ENCODE measurements around the gene NTRK3. TPM values are rescaled to one million over a fixed set of nuclear protein-coding genes. Genes with fewer than 3 reads are reported as not detected.
"Not testable (repeated sequence)": the region's sequence is repeated elsewhere in the genome, so short reads cannot be mapped to it uniquely, and the experiment has no call there.

Gene NTRK3
- total and polyA plus RNA-seq, 5 donors, result 2.6 to 5.5 (median 3.6) TPM

DNA sequence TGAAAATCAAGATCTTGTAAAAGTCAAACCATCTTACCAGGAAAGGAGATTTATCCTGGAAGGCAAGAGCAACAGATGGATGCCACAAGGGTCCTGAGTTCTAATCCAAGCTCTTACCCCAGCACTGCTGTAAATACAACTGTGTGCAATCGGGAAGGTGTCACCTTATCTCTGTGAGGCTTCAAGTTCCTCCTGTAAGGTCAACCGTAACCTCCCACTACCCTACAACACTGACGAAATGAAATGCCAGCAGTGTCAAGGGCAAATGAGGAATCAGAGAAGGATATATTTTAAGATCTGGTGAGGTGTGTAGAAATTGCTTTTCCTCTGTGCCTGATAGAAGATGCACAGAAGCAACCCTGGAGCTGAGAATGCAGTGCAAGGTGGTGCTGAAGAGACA lies 207.8 kb downstream of the NTRK3 start:
- Histone ChIP-seq H3K9me3 (ENCODE audit: control insufficient read depth, low read length) (no peaks in the 10 kb centered on the region), H3K4me3 (ENCODE audit: low read length) (no peak overlapping the region), H3K27me3 (ENCODE audit: control insufficient read depth, insufficient read depth) (no peaks in the 10 kb centered on the region), H3K4me1 (ENCODE audit: control insufficient read depth, insufficient read depth, low read length) (no peaks in the 10 kb centered on the region), H3K27ac (ENCODE audit: low read length) (no peak overlapping the region)
- no peak for DNase-seq
- no peak for ATAC-seq
- 57% methylated on average over 3 of the region's 3 CpGs for WGBS
- intact Hi-C loops (cut with DNase I), result no loop called here

DNA sequence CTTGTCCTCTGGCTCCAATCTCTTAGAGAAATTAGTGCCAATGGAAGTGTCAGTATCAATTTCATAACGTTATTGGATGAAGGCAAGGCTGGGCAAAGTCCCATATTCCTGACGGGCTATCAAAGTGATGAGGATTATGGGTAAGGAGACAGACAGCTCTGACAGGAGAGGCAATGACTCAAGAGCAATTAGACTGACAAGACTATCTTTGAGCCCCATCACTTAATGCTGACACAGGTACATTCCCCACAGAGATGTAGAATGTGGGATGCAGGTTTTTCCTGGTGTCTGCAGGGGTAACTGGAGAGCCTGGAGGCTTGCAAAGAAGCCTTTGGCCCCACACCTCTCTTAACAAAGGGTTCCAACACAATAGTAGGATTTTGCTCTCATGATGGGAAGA lies 208.3 kb downstream of the NTRK3 start:
- Histone ChIP-seq H3K27me3 (ENCODE audit: control insufficient read depth, insufficient read depth) (no peaks in the 10 kb centered on the region), H3K4me1 (ENCODE audit: control insufficient read depth, insufficient read depth, low read length) (no peaks in the 10 kb centered on the region), H3K9me3 (ENCODE audit: control insufficient read depth, low read length) (no peaks in the 10 kb centered on the region), H3K4me3 (ENCODE audit: low read length) (no peak overlapping the region), H3K27ac (ENCODE audit: low read length) (no peak overlapping the region)
- DNase-seq, result no peak
- 44% methylated on average over 2 of the region's 2 CpGs for WGBS
- no peak for ATAC-seq
- intact Hi-C loops (cut with DNase I), result no loop called here

DNA sequence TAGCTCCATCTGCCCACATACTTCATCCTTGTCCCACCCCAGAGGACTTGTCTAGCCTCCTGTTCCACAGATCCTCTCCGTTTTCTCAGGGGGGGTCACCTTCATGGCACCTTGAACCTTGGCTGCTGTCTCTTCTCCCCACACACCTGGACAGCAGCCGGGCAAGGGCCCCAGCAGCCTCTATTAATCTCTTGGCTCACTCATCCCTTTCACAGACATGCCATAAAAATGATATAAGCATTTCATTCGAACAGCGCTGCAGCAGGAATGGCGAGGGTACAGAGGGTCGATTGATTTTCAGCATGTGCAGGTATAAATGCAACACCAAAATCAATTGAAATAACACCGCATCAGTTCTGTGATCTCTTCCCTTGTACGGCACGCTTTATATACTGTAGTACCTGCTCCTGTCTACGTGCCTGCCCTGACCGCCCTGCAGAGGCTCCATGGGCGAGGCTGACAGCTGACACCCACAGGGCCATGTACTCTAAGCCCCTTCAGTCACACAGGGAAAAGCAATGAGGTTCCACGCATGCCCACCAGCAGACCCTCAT lies 209.9 kb downstream of the NTRK3 start:
- intact Hi-C loops (cut with DNase I), result no loop called here
- ATAC-seq, result no peak
- Histone ChIP-seq H3K27ac (ENCODE audit: low read length) (no peak overlapping the region), H3K9me3 (ENCODE audit: control insufficient read depth, low read length) (no peaks in the 10 kb centered on the region), H3K27me3 (ENCODE audit: control insufficient read depth, insufficient read depth) (no peaks in the 10 kb centered on the region), H3K4me1 (ENCODE audit: control insufficient read depth, insufficient read depth, low read length) (no peaks in the 10 kb centered on the region), H3K4me3 (ENCODE audit: low read length) (no peak overlapping the region)
- no peak for DNase-seq
- WGBS, result 85% methylated on average over 13 of the region's 13 CpGs

DNA sequence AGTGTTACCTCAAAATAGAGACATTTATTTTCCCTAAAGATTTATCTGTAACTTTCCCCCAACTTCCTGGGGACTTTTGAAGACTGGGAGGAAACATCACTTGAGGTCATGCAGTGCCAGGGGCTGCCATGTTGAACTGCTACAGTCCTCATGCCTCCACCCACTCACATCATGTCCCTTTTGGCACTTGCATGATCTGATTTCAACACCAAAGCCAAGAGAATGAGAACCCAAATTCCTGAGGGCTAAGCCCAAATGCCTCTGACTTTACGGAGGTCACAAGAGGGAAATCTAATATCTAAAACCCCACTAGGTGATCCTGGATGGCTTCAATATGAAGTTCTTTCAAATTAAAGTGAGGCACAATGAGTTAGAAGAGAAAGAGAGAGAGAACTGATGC lies 213.1 kb downstream of the NTRK3 start:
- ATAC-seq, result no peak
- DNase-seq, result no peak
- H3K27me3 ChIP-seq (ENCODE audit: control insufficient read depth, insufficient read depth), result no peaks in the 10 kb centered on the region
- WGBS, result 78% methylated on average over 1 of the region's 1 CpG
- no peaks in the 10 kb centered on the region for H3K9me3 ChIP-seq (ENCODE audit: control insufficient read depth, low read length)
- no peaks in the 10 kb centered on the region for H3K4me1 ChIP-seq (ENCODE audit: control insufficient read depth, insufficient read depth, low read length)
- H3K27ac ChIP-seq (ENCODE audit: low read length), result no peak overlapping the region
- no peak overlapping the region for H3K4me3 ChIP-seq (ENCODE audit: low read length)
- intact Hi-C loops (cut with DNase I), result no loop called here

DNA sequence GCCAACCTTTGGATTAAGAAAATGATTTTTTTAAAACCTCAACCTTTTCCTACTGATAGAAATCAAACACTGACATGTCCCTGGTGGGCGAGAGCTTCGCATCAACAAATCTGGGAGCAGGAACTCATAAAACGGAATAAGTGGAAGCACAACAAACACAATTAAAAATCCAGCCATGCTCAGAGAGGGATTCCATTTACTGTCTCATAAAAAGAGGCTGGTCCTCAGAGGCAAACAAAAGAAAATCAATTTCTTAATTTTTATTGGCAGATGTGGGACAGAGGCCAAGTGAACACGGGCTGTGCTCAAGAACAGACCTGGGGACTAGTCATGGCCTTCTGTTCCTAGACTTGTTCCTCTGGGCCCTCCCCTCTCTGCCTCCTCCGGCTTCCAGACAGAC lies 214.5 kb downstream of the NTRK3 start:
- Histone ChIP-seq H3K9me3 (ENCODE audit: control insufficient read depth, low read length) (no peaks in the 10 kb centered on the region), H3K27me3 (ENCODE audit: control insufficient read depth, insufficient read depth) (no peaks in the 10 kb centered on the region), H3K4me3 (ENCODE audit: low read length) (no peak overlapping the region), H3K27ac (ENCODE audit: low read length) (no peak overlapping the region), H3K4me1 (ENCODE audit: control insufficient read depth, insufficient read depth, low read length) (no peaks in the 10 kb centered on the region)
- 90% methylated on average over 5 of the region's 5 CpGs for WGBS
- intact Hi-C loops (cut with DNase I), result no loop called here
- DNase-seq (no peak), ATAC-seq (no peak)

DNA sequence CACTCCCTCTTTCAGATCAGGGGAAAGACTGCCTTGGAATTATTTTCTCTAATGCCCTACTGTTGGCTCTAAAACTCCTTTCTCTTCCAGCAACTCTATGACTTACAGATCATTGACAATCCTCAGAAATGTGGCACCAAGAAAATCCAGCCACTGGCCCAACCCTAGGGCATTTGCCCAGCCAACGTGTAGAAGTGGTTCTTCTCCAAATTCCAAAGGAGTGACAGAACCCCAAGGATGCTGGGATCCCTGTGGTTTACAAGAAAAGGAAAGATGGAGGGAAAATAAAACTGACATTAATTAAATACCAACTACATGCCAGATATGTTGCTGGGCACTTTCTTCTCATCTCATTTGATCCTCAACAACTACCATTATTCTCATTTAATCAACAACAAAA lies 216.0 kb downstream of the NTRK3 start:
- intact Hi-C loops (cut with DNase I), result no loop called here
- H3K27ac ChIP-seq (ENCODE audit: low read length), result no peak overlapping the region
- 56% methylated on average over 1 of the region's 1 CpG for WGBS
- DNase-seq, result no peak
- H3K4me1 ChIP-seq (ENCODE audit: control insufficient read depth, insufficient read depth, low read length), result no peaks in the 10 kb centered on the region
- no peak for ATAC-seq
- H3K9me3 ChIP-seq (ENCODE audit: control insufficient read depth, low read length), result no peaks in the 10 kb centered on the region
- no peak overlapping the region for H3K4me3 ChIP-seq (ENCODE audit: low read length)
- H3K27me3 ChIP-seq (ENCODE audit: control insufficient read depth, insufficient read depth), result no peaks in the 10 kb centered on the region

DNA sequence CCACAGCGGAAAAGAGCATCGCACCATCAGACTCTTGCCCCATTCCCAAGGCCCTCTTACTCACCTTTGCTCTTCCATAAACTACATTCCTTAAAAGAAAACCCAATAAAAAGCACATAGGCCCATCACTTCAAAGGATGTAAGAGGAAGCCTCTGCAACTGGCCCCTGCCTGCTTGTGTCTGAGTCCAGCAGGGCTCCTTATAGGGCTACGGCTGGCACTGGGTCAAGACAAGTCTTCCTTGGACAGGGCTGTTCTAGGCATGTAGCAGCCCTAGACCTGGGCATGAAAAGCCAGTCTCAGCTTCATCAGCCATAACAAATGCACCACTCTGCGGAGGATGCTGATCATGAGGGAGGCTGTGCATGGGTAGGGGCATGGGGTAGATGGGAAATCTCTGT lies 218.3 kb downstream of the NTRK3 start:
- WGBS, result 97% methylated on average over 4 of the region's 4 CpGs
- Histone ChIP-seq H3K4me1 (ENCODE audit: control insufficient read depth, insufficient read depth, low read length) (no peaks in the 10 kb centered on the region), H3K27ac (ENCODE audit: low read length) (no peak overlapping the region), H3K27me3 (ENCODE audit: control insufficient read depth, insufficient read depth) (no peaks in the 10 kb centered on the region), H3K4me3 (ENCODE audit: low read length) (no peak overlapping the region), H3K9me3 (ENCODE audit: control insufficient read depth, low read length) (no peaks in the 10 kb centered on the region)
- ATAC-seq (no peak), DNase-seq (no peak)
- intact Hi-C loops (cut with DNase I), result no loop called here

DNA sequence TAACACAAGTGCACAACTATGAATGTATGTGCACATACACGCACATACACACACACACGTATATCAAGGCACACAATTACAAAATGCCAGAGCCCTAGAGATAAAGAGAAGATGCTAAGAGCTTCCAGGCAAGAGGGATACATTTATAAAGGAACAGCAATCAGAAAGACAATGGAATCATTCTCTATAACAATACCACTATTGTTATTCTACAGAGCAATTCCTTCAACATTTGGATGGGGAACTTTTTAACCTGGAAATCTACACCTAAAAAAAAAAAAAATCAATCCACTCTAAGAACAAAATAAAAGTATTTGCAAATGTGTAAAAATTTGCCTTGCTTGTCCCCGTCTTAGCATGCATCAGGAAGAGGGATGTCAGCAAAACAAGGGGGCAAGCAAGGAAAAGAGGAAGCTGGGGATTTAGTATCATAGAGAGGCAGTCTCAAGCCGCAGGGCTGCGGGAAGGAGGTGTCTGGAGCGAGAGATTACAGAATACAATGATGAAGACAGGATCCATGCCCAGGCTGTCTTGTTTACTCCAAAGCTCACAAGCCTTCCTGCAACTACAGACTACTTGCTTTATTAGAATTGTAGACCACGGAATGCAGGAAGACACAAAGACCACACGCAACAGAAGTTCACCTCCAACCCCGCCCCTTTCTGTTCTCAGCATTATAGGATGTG lies 220.2 kb downstream of the NTRK3 start:
- H3K4me1 ChIP-seq (ENCODE audit: control insufficient read depth, insufficient read depth, low read length), result no peaks in the 10 kb centered on the region
- no peak for ATAC-seq
- no peak overlapping the region for H3K27ac ChIP-seq (ENCODE audit: low read length)
- WGBS, result 36% methylated on average over 9 of the region's 9 CpGs
- intact Hi-C loops (cut with DNase I), result no loop called here
- H3K9me3 ChIP-seq (ENCODE audit: control insufficient read depth, low read length), result no peaks in the 10 kb centered on the region
- no peak overlapping the region for H3K4me3 ChIP-seq (ENCODE audit: low read length)
- H3K27me3 ChIP-seq (ENCODE audit: control insufficient read depth, insufficient read depth), result no peaks in the 10 kb centered on the region
- DNase-seq, result no peak

DNA sequence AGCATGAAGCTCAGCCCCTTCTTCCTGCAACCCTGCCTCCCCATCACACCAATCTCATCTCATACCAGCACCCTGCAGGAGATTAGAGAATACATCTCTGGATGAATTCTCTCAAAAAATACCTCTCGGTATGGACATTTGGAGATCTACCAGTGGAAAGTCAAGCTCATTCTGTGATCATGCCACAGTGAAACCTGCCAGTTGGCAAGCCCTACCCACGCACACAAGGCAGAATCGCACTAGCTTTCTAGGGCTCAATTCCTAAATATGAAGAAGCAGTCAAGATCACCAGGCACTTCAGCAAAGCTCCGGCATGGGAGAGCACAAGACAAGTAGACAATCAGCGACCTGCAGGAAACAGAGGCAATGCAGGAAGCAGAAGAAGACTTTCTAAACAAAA lies 221.2 kb downstream of the NTRK3 start:
- WGBS, result 74% methylated on average over 5 of the region's 5 CpGs
- intact Hi-C loops (cut with DNase I), result no loop called here

DNA sequence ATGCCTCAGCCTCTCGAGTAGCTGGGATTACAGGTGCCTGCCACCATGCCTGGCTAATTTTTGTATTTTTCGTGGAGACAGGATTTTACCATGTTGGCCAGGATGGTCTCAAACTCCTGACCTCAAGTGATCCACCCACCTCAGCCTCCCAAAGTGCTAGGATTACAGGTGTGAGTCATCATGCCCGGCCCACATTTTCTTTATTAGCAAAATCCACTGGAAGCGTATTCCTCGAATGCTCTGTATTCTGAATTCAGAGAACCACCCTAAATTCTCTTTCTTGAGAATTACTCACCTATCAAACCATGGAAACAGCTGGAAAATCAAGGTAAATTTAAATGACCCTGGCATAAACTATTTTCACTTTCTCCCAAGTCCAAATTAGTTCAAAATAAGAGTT lies 223.1 kb downstream of the NTRK3 start:
- H3K9me3 ChIP-seq (ENCODE audit: control insufficient read depth, low read length); ATAC-seq; H3K27ac ChIP-seq (ENCODE audit: low read length); H3K4me1 ChIP-seq (ENCODE audit: control insufficient read depth, insufficient read depth, low read length); H3K4me3 ChIP-seq (ENCODE audit: low read length); intact Hi-C loops (cut with DNase I); DNase-seq; H3K27me3 ChIP-seq (ENCODE audit: control insufficient read depth, insufficient read depth): not testable (repeated sequence)
- WGBS, result 92% methylated on average over 5 of the region's 5 CpGs

More for the DNA sequence above, 221.2 kb downstream of the NTRK3 start:
- DNase-seq, result no peak
- Histone ChIP-seq H3K27ac (ENCODE audit: low read length) (no peak overlapping the region), H3K9me3 (ENCODE audit: control insufficient read depth, low read length) (no peaks in the 10 kb centered on the region), H3K27me3 (ENCODE audit: control insufficient read depth, insufficient read depth) (no peaks in the 10 kb centered on the region), H3K4me3 (ENCODE audit: low read length) (no peak overlapping the region), H3K4me1 (ENCODE audit: control insufficient read depth, insufficient read depth, low read length) (no peaks in the 10 kb centered on the region)
- no peak for ATAC-seq

DNA sequence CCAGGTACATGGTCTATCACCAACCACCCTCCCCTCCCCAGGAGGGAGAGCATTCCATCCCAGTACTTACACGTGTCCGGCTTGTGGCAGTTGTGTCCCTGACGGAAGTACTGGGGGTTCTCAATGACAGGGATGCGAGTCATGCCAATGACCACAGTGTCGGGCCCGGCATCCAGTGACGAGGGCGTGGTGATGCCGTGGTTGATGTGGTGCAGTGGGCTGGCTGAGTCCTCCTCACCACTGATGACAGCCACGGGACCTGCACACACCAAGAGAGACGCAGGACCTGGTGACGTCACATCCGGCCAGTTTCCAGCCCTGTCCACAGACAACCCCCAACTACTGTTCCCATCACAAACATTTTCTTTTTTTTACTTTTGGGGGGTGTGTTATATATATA lies 223.8 kb downstream of the NTRK3 start:
- intact Hi-C loops (cut with DNase I), result no loop called here
- WGBS, result 91% methylated on average over 13 of the region's 13 CpGs

DNA sequence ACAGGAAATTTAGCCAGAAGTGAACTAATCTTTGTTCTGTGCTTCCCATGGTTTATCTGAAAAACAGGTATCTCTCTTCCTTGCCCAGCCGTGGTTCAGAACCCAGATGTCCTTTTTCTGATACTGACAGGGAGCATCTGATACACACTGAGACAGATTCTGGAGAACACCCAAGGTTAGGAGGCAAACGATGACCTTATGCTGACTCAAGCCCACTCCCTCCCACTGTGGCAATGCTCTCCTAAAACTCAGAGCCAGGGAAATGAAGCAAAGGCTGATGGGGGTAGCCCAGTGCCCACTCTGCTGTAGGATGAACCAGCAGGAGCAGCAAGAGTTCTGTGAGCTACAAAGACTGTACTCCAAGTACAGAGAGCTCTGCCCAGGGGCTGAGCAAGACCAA lies 225.1 kb downstream of the NTRK3 start:
- DNase-seq (no peak), ATAC-seq (no peak)
- Histone ChIP-seq H3K4me3 (ENCODE audit: low read length) (no peak overlapping the region), H3K9me3 (ENCODE audit: control insufficient read depth, low read length) (no peaks in the 10 kb centered on the region), H3K4me1 (ENCODE audit: control insufficient read depth, insufficient read depth, low read length) (no peaks in the 10 kb centered on the region), H3K27ac (ENCODE audit: low read length) (no peak overlapping the region), H3K27me3 (ENCODE audit: control insufficient read depth, insufficient read depth) (no peaks in the 10 kb centered on the region)
- intact Hi-C loops (cut with DNase I), result no loop called here
- 49% methylated on average over 2 of the region's 2 CpGs for WGBS

More for the DNA sequence above, 223.8 kb downstream of the NTRK3 start:
- Histone ChIP-seq H3K4me1 (ENCODE audit: control insufficient read depth, insufficient read depth, low read length) (no peaks in the 10 kb centered on the region), H3K27me3 (ENCODE audit: control insufficient read depth, insufficient read depth) (no peaks in the 10 kb centered on the region), H3K27ac (ENCODE audit: low read length) (no peak overlapping the region), H3K4me3 (ENCODE audit: low read length) (no peak overlapping the region), H3K9me3 (ENCODE audit: control insufficient read depth, low read length) (no peaks in the 10 kb centered on the region)
- DNase-seq (no peak), ATAC-seq (no peak)

Measured in right cardiac atrium (tissue), 5 donors.